ENCODE results near the gene SLC22A17.

DNA sequence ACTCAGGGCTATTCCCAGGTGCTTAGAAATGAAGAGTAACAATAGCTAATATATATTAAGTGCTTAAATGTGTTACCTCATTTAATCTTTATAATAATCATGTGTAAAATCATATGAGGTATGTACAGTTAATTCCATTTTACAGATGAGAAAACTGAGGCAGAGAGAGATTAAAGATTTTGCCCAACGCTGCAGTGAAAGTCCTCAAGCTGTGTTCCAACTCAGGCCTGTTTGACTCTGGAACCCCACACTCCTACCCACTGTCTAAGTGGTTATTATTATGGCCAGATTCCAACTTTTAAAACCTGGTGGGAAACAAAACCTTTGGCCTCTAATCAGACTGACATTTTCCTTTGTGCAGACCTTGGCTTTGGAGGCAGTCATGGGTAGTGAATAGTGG lies 34.3 kb upstream of the SLC22A17 start:
- TF ChIP-seq POLR2A (IDR thresholded peaks at IDR 0.05; ENCODE audit: low read length) (no peak), GATA1 (IDR thresholded peaks at IDR 0.05; ENCODE audit: low read depth, low read length) (no peak)

Data from erythroblast (primary cell).